Motor neuron (in vitro differentiated cells): ENCODE results near the gene CCDC110. TPM values are rescaled to one million over a fixed set of nuclear protein-coding genes. Genes with fewer than 3 reads are reported as not detected.
A peak's percentile ranks its signal among the peaks of the same experiment; 100 is the strongest.

Experiments used
- ATAC-seq, 8 experiments: fragments of 200-7000 bp; cut with Tn5 transposase; replicated peaks in 6 of 8; 2 replicates each; pipeline ENCODE4 v1.8.0; 2021; ENCODE audit warnings: mild to moderate bottlenecking in 8 of 8, moderate library complexity in 8 of 8
- H3K27ac ChIP-seq, 2 donors: fragments of 250-450 bp; sonication (Bioruptor Pico); 2 replicates each; pipeline ENCODE4 v1.9.0; 2021; ENCODE audit warnings: antibody characterized with exemption in 2 of 2, mild to moderate bottlenecking in 2 of 2, moderate library complexity in 1 of 2
- H3K4me1 ChIP-seq, 2 donors: fragments of 250-450 bp; sonication (Bioruptor Pico); replicated peaks in 1 of 2; 2 replicates each; pipeline ENCODE4 v1.6.1; 2021; ENCODE audit warnings: antibody characterized with exemption in 2 of 2, mild to moderate bottlenecking in 2 of 2, moderate library complexity in 1 of 2
- H3K4me3 ChIP-seq, 5 donors: fragments of 250-450 bp; sonication (Bioruptor Pico); 2 replicates each; pipeline ENCODE4 v1.9.0; 2021; ENCODE audit warnings: antibody characterized with exemption in 5 of 5, mild to moderate bottlenecking in 5 of 5, moderate library complexity in 4 of 5
- WGBS, 10 experiments: fragments of 450-650 bp; shearing (Covaris generic); methylation state at CpG; one replicate each; pipeline ENCODE4 v1.0.0; 2022; 5-methylcytosine and 5-hydroxymethylcytosine counted together
- in situ Hi-C, 9 experiments: fragments of 400-800 bp; cut with MboI; loops; one replicate each; pipeline ENCODE4 v1.15.0; 2021; ENCODE audit warnings: low sequenced_read_pairs in 9 of 9, low pct_unique_long_range_greater_than_20kb in 2 of 9; ENCODE audit not compliant: unreplicated experiment in 9 of 9
- total RNA-seq, 8 experiments: library from RNA; unstranded; fragments of 300-600 nt; gene quantifications; 2 replicates each; pipeline versions ENCODE4 v1.2.3 to v1.2.4, GENCODE V29; 2022

Gene CCDC110
- total RNA-seq, 8 experiments from 2014 or later = 0.42 to 7.6 (median 1.2) TPM

DNA sequence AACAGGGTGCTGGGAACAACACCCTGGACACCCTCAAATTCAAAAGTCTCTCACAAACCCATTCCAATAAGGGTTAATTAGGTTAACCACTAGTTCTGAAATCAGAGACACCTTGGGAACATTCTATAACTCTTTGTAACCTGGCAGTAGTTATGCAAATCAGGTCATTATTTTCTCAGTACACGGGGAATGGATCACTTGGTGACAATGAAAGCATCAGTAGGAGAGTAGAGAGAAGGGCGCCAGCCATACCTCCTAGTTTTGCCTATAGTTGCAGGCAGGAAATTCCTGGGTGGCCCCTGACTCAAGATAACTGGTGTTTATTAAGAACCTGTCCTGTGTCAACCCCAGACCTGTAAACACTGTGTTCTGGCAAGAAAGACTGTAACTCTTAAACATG is 2.5 kb downstream of the CCDC110 start:
- H3K4me1 ChIP-seq = peaks cover 0 to 5% of the 10 kb centered on the region in 2 donors
- in situ Hi-C loops = no loop called here
- 20 to 100% (median 74%) methylated on average over 1 to 2 of the region's 2 CpGs; no CpG with 5 or more reads in 6 of the 10 experiments for WGBS, 10 experiments
- no peak overlapping the region for H3K27ac ChIP-seq
- no peak for ATAC-seq
- no peak overlapping the region for H3K4me3 ChIP-seq

DNA sequence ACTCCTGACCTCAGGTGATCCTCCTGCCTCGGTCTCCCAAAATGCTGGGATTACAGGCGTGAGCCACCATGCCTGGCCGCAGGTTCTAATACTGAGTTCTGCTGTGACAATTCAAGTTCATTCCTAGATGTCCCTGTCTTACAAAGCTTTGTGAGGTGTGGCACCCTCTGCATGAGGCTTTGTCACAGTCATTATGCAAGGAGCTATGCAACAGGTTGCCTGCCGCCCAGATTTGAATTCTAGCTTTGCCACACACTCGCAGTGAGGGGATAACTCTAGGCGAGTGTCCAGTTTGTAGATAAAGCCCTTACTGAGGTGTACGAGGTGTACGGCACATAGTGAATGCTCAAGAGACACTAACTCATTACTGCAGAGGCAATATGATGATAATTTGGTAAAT is 3.5 kb downstream of the CCDC110 start:
- Histone ChIP-seq H3K4me1 (peaks cover 0 to 5% of the 10 kb centered on the region in 2 donors), H3K4me3 (no peak overlapping the region), H3K27ac (no peak overlapping the region)
- 38 to 100% (median 80%) methylated on average over 1 to 6 of the region's 8 CpGs; no CpG with 5 or more reads in 3 of the 10 experiments for whole genome bisulfite sequencing, 10 experiments
- no peak for ATAC-seq
- in situ Hi-C loops = no loop called here

DNA sequence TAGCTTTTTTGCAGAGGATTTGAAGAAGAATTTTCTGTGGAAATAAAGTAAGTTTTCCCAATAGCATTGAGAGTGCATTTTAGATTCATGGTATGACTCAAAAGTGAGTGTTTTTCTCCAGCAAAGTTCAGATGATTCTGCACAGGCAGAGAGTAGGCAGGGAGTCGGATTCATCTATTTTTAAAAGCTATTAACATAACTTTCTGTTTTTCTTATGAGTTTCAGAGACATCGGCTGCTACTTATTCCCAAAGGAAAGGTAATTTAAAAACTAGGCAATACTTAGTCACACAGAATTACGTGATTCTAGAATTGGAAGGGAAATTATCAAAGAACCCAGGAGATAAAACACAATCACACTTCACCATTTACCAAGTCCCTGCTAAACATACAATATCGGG is 4.4 kb downstream of the CCDC110 start:
- WGBS, 10 experiments = 0 to 100% (median 74%) methylated on average over 1 to 4 of the region's 4 CpGs
- no peak for ATAC-seq
- in situ Hi-C loops = no loop called here
- no peak overlapping the region for H3K27ac ChIP-seq
- no peak overlapping the region for H3K4me3 ChIP-seq
- peaks cover 0 to 5% of the 10 kb centered on the region in 2 donors for H3K4me1 ChIP-seq

DNA sequence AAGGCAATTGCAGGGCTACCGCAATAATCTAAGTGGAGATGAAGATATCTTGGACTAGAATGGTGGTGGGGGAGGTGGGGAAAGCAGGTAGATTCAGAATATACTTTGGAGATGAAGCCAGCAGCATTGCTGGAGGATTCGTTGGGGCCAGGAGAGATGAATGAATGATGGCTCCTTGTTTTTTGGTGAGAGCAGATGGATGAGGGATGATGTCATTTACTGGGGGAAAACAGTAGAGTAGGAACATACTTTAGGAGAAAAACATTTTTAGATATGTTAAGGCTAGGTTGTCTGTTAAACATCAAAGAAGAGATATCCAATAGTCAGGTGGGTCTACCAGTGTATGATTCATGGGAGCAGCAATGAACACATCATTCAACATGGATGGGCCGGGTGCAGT is 5.8 kb downstream of the CCDC110 start:
- Histone ChIP-seq H3K4me1 (peaks cover 0 to 4% of the 10 kb centered on the region in 2 donors), H3K27ac (no peak overlapping the region)
- in situ Hi-C loops = no loop called here

DNA sequence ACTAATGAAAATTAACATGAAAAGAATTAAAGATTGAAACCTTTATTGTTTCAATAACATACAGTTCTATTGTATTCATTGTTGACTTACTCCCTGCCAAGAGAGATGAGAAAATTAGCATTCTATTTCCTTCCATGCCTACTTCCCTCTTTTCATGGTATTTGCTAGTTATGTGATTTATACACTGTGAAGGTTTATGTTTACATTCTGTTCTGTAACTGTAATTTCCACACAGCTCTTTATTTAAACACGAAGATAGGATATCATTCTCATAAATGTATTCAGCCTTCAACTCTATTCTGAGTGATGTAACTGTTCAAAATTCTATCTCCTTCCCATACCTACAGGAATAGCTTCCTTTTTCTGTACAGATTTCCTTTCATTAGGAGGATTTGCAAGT is 6.6 kb downstream of the CCDC110 start:
- Histone ChIP-seq H3K4me1 (no peaks in the 10 kb centered on the region), H3K4me3 (no peak overlapping the region), H3K27ac (no peak overlapping the region)
- in situ Hi-C loops = no loop called here
- peak in 1 of 8 experiments; percentile 52 for ATAC-seq
- 0 to 100% (median 45%) methylated on average over 1 of the region's 1 CpG; no CpG with 5 or more reads in 3 of the 10 experiments for WGBS, 10 experiments

More for the DNA sequence above, 5.8 kb downstream of the CCDC110 start:
- no peak overlapping the region for H3K4me3 ChIP-seq
- WGBS, 10 experiments = 38 to 100% (median 89%) methylated on average over 1 to 3 of the region's 3 CpGs; no CpG with 5 or more reads in 3 of the 10 experiments
- no peak for ATAC-seq

DNA sequence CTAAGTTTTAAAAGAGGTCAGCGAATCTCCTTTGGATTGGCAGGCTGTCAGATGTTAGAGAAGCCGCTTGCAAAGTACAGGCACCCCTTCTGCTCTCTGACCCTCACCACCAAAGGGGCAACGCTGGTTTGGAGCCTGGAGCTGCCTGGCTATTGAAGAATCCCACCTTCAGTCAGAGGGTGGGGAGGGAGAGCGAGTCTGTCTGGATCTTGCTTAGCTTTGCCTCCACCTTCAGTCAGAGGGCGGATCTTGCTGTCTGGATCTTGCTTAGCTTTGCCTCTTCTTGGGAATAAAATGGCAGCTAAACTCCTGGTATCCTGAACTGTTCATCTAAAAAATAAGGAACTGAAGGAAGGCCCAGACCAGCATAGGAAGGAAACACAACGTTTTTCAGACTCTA is 7.3 kb downstream of the CCDC110 start:
- H3K4me3 ChIP-seq = no peak overlapping the region
- no peaks in the 10 kb centered on the region for H3K4me1 ChIP-seq
- H3K27ac ChIP-seq = no peak overlapping the region
- 0 to 80% (median 41%) methylated on average over 1 to 6 of the region's 6 CpGs for WGBS, 10 experiments
- in situ Hi-C loops = no loop called here
- peak in 2 of 8 experiments; percentile 43 to 45 for ATAC-seq

DNA sequence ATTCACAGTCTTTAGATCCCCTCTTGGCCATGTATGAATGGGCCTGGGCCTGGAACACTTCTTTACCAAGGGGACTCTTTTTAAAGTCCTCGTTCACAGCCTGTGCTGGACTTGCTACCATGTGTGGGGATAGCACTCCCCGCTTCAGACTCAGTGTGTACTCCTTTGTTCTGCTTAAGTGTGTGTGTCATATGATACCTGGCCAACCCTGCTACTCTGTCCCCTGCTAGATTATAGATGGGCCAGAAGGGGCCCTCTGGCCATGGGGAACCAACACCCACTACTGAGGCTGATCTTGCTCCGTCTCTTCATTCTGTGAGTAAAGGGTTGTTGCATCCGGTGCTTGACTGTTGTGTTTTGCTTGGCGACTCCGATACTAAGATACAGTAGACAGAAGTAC is 8.0 kb downstream of the CCDC110 start:
- no peak overlapping the region for H3K27ac ChIP-seq
- no peak overlapping the region for H3K4me3 ChIP-seq
- 40 to 100% (median 90%) methylated on average over 1 to 5 of the region's 6 CpGs; no CpG with 5 or more reads in 2 of the 10 experiments for WGBS, 10 experiments
- ATAC-seq = no peak
- in situ Hi-C loops = no loop called here
- no peaks in the 10 kb centered on the region for H3K4me1 ChIP-seq

DNA sequence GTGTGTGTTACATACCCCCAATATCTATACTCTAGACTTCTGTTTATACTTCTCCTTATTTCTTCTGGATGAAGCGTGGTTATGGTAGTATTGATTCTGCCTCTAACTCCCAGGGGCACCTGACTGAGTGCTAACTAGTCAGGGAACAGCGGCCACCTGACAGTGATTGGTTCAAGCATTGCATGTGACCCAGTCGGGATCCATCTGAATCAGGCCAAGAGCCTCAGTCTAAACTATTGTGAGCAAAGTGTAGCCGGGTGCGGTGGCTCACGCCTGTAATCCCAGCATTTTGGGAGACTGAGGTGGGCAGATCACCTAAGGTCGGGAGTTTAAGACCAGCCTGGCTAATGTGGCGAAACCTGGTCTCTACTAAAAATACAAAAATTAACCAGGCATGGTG is 10.0 kb downstream of the CCDC110 start:
- ATAC-seq = no peak

DNA sequence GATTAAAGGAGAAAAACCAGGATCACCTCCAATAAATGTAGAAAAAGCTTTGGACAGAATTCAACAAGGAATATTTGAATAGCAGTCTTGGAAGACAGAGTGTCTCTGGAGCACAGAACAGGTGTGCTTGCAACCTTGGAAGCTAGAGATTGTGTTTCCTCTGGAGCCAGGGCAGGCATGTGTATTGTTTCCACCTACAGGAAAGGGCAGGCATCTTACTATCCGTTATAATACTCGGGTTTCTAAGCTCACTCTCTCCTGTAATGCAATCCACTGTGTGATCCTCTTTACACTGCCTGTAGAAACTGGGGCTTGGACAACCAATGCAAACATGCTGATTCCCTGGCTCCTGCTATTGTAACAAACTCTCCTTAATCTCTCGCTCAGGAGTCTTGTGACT is 14.4 kb downstream of the CCDC110 start:
- 39 to 100% (median 53%) methylated on average over 1 to 3 of the region's 3 CpGs; no CpG with 5 or more reads in 2 of the 10 experiments for WGBS, 10 experiments
- Histone ChIP-seq H3K27ac (no peak overlapping the region), H3K4me3 (no peak overlapping the region), H3K4me1 (no peaks in the 10 kb centered on the region)
- ATAC-seq = peak in 1 of 8 experiments; percentile 79
- in situ Hi-C loops = no loop called here

More for the DNA sequence above, 10.0 kb downstream of the CCDC110 start:
- no peak overlapping the region for H3K4me3 ChIP-seq
- H3K27ac ChIP-seq = no peak overlapping the region
- no peaks in the 10 kb centered on the region for H3K4me1 ChIP-seq
- 28 to 100% (median 80%) methylated on average over 1 to 5 of the region's 8 CpGs; no CpG with 5 or more reads in 4 of the 10 experiments for WGBS, 10 experiments
- in situ Hi-C loops = no loop called here

DNA sequence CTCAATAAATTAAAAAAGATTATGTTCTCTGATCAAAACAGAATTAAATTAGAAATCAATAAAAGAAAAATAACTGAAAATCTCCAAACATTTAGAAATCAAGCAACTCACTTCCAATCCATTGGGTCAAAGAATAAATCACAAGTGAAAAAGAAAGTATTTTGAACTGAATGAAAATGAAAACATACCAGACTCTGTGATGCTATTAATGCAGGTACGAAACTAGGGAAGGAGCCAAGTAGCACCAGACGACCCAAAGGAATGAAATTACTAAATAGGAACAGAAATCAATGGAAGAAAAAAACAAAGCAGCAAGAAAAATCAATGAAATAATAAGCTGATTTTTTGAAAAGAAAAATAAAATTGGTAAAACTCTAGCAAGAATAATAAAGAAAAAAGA is 15.4 kb downstream of the CCDC110 start:
- 26 to 100% (median 49%) methylated on average over 2 of the region's 2 CpGs for WGBS, 10 experiments
- ATAC-seq = no peak
- Histone ChIP-seq H3K4me1 (no peaks in the 10 kb centered on the region), H3K4me3 (no peak overlapping the region), H3K27ac (no peak overlapping the region)
- in situ Hi-C loops = no loop called here

DNA sequence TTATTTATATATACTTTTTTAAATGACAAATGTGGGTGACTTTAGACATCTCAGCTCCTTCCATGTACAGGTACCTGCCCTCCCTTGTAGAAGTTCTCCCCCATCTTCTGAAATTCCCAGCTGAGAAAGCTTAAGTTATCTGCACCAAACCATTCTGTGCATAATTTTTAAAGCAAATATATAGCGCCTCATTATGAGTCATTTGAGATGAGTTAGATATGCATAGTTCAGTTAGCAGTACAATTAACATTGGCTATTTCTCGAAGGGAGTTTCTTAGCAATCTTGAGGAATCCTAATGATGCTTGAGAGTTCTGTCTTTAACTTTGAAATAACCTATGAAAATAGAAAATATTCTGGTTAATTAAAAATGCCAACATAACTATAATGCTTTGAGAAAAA is 26.3 kb downstream of the CCDC110 start:
- no peak overlapping the region for H3K4me3 ChIP-seq
- ATAC-seq = peak in 3 of 8 experiments; percentile 67 to 85 (median 74)
- 0 to 100% (median 88%) methylated on average over 2 of the region's 2 CpGs; no CpG with 5 or more reads in 1 of the 10 experiments for WGBS, 10 experiments
- in situ Hi-C loops = no loop called here
- H3K4me1 ChIP-seq = no peaks in the 10 kb centered on the region
- H3K27ac ChIP-seq = no peak overlapping the region

DNA sequence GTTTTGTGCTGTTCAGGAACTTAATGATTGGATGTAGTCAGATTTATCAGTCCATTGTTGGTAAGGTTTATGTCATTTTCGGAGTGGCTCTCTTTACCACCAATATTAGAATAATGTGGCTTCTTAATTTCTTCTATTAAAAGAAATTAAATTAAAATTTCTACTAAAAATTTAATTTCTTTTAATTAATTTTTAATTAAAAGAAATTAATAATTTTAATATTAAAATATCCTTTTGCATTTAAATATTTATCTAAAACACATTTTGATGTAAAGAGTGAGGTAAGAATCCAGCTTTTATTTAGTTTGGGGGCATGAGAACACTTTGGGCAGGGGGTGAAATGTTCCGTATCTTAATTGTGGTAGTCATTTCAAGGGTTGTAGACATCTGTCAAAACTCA is 30.1 kb downstream of the CCDC110 start:
- no peak for ATAC-seq
- no peaks in the 10 kb centered on the region for H3K4me1 ChIP-seq
- H3K4me3 ChIP-seq = no peak overlapping the region
- WGBS, 10 experiments = 50 to 100% (median 98%) methylated on average over 1 to 2 of the region's 2 CpGs
- no peak overlapping the region for H3K27ac ChIP-seq
- in situ Hi-C loops = no loop called here

DNA sequence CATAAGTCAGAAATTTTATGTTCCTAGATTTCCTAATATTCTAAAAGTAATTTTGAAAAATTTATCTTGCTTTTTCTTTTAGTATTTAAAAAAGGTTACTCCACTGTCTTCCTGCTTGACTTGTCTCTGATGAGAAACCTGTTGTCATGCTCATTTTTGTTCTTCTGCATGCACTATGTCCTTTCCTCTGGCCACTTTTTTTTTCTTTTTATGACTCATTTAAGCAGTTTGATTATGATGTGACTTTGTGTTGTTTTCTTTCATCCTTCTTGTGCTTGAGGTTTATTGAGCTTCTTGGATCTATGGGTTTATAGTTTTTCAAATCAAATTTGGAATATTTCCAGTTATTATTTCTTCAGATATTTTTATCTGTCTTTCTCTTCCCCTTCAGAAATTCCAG is 33.7 kb downstream of the CCDC110 start:
- no peak overlapping the region for H3K4me3 ChIP-seq
- no peak for ATAC-seq
- in situ Hi-C loops = no loop called here
- no peak overlapping the region for H3K27ac ChIP-seq
- H3K4me1 ChIP-seq = no peaks in the 10 kb centered on the region

DNA sequence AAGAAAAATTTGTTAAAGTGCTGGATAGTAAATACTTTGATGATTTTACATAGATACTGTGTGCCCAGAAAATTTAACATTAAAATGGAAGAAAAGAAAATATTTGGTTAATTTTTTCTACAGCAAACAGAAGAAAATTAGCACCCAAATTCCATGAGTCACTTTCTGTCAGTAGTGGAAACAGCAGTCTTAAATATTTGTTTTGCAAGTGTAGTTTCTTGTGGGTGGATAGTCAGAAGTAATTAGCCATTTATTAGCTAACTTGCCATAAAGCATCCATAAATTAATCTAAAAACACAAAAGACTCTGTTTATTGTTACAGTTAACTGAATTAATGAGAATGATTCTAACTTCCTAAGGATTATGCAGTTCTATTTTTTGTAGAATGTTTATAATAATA is 36.1 kb downstream of the CCDC110 start:
- in situ Hi-C loops = no loop called here
- ATAC-seq = no peak
- H3K27ac ChIP-seq = no peak overlapping the region
- H3K4me3 ChIP-seq = no peak overlapping the region
- no peaks in the 10 kb centered on the region for H3K4me1 ChIP-seq
